DND-41 (cell line): ENCODE data around the gene SAMD11.

Experiments
- ATAC-seq: fragments of 200-7000 bp; cut with Tn5 transposase; 3 replicates; pipeline ENCODE4 v1.9.1; 2021; ENCODE audit warnings: low read depth; ENCODE audit not compliant: insufficient read depth
- DNase-seq: peaks from one replicate; pipeline ENCODE4 v3.0.0-alpha.2; 2020
- H2AFZ ChIP-seq: 2 replicates; pipeline ENCODE4 v1.6.0; 2012; ENCODE audit warnings: low read depth, low read length
- H3K27ac ChIP-seq: 2 replicates; pipeline ENCODE4 v1.5.1; 2012; ENCODE audit warnings: low read length, inconsistent platforms
- H3K27me3 ChIP-seq: fragments of 200-600 bp; sonication (generic); 2 replicates; pipeline ENCODE4 v1.6.0; 2012; ENCODE audit warnings: low read length, mild to moderate bottlenecking, inconsistent platforms; ENCODE audit not compliant: insufficient read depth, poor library complexity
- H3K36me3 ChIP-seq: 2 replicates; pipeline ENCODE4 v1.5.1; 2012; ENCODE audit warnings: low read length, inconsistent platforms; ENCODE audit not compliant: insufficient read depth
- H3K4me1 ChIP-seq: 2 replicates; pipeline ENCODE4 v1.5.1; 2012; ENCODE audit warnings: mild to moderate bottlenecking, low read length; ENCODE audit not compliant: insufficient read depth
- H3K4me2 ChIP-seq: 2 replicates; pipeline ENCODE4 v1.6.0; 2012; ENCODE audit warnings: mild to moderate bottlenecking, moderate library complexity, low read length, inconsistent platforms; ENCODE audit not compliant: insufficient read depth
- H3K4me3 ChIP-seq, 2 experiments: fragments of 200-600 bp in 1 of 2; shearing (Covaris generic) in 1 of 2; 2 replicates each; pipeline ENCODE4 v1.5.1; 2012 to 2016; ENCODE audit warnings: inconsistent platforms in 2 of 2, low read length in 2 of 2, mild to moderate bottlenecking in 2 of 2, low read depth in 1 of 2, moderate library complexity in 1 of 2
- H3K79me2 ChIP-seq: 2 replicates; pipeline ENCODE4 v1.6.0; 2012; ENCODE audit warnings: low read length, inconsistent platforms; ENCODE audit not compliant: insufficient read depth
- H3K9ac ChIP-seq: 2 replicates; pipeline ENCODE4 v1.6.0; 2012; ENCODE audit warnings: low read depth, mild to moderate bottlenecking, inconsistent platforms, low read length, moderate library complexity
- H3K9me3 ChIP-seq: 2 replicates; pipeline ENCODE4 v1.5.1; 2012; ENCODE audit warnings: low read length, moderate library complexity, mild to moderate bottlenecking, inconsistent platforms; ENCODE audit not compliant: insufficient read depth, severe bottlenecking
- H4K20me1 ChIP-seq: 2 replicates; pipeline ENCODE4 v1.6.0; 2012; ENCODE audit warnings: low read length; ENCODE audit not compliant: insufficient read depth
- EZH2 ChIP-seq: IDR thresholded peaks from 3 replicates; pipeline ENCODE4 v1.6.1; 2012; ENCODE audit warnings: borderline replicate concordance, low read depth, mild to moderate bottlenecking, moderate library complexity, low read length, inconsistent platforms; ENCODE audit not compliant: severe bottlenecking
- TF ChIP-seq, protein P1 (sequence below): IDR thresholded peaks from 2 replicates; pipeline ENCODE4 v1.5.1; 2012; ENCODE audit warnings: borderline replicate concordance, low read length, moderate library complexity, mild to moderate bottlenecking; ENCODE audit not compliant: poor library complexity, severe bottlenecking; ENCODE audit errors: extremely low read depth

The SAMD11 gene

DNA sequence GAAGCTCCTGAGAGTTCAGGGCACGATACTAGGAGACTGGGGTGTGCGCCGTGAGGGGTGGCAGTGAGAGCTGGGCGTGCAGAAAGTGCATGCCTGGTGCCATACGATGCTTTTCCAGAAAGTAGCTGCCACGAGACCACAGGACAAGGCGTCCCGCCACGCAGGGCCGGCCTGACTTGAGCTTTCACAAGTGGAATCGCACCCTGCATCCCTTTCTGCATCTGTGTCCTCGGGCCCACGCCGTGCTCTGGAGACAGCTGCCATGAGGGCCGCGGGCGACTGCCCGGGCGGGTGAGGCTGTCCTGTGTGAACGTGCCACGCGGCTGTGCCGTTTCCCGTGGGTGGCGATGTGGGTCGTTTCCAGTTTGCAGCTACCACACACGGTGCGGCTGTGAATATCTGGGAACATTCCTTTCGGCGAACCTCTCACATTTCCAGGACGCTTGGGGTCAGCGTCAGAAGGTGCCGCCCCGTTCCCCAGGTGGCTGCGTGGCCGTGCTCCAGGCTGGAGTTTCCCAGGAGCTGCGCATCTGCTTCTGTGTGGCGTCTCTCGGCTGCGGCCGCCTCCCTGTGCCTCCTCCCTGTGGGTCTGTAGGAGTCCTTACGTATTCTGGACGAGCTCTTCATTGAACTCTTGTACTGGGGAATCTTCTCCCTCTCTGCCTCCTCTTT is 59.2 kb downstream of the SAMD11 start:
- H3K36me3 ChIP-seq = no peaks in the 10 kb centered on the region
- H3K9me3 ChIP-seq = no peaks in the 10 kb centered on the region
- no peak overlapping the region for H2AFZ ChIP-seq
- DNase-seq (no peak), ATAC-seq (no peak)
- no peak overlapping the region for H3K27ac ChIP-seq
- H3K4me2 ChIP-seq = no peak overlapping the region
- TF ChIP-seq, protein P1, sequence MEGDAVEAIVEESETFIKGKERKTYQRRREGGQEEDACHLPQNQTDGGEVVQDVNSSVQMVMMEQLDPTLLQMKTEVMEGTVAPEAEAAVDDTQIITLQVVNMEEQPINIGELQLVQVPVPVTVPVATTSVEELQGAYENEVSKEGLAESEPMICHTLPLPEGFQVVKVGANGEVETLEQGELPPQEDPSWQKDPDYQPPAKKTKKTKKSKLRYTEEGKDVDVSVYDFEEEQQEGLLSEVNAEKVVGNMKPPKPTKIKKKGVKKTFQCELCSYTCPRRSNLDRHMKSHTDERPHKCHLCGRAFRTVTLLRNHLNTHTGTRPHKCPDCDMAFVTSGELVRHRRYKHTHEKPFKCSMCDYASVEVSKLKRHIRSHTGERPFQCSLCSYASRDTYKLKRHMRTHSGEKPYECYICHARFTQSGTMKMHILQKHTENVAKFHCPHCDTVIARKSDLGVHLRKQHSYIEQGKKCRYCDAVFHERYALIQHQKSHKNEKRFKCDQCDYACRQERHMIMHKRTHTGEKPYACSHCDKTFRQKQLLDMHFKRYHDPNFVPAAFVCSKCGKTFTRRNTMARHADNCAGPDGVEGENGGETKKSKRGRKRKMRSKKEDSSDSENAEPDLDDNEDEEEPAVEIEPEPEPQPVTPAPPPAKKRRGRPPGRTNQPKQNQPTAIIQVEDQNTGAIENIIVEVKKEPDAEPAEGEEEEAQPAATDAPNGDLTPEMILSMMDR = no peak
- no peak for TF ChIP-seq EZH2
- no peaks in the 10 kb centered on the region for H3K79me2 ChIP-seq
- H3K4me3 ChIP-seq = no peak overlapping the region
- no peaks in the 10 kb centered on the region for H3K27me3 ChIP-seq
- peaks cover 12% of the 10 kb centered on the region for H4K20me1 ChIP-seq
- H3K9ac ChIP-seq = no peak overlapping the region
- peaks cover 2% of the 10 kb centered on the region; the same call in 1 of the 2 replicates for H3K4me1 ChIP-seq

DNA sequence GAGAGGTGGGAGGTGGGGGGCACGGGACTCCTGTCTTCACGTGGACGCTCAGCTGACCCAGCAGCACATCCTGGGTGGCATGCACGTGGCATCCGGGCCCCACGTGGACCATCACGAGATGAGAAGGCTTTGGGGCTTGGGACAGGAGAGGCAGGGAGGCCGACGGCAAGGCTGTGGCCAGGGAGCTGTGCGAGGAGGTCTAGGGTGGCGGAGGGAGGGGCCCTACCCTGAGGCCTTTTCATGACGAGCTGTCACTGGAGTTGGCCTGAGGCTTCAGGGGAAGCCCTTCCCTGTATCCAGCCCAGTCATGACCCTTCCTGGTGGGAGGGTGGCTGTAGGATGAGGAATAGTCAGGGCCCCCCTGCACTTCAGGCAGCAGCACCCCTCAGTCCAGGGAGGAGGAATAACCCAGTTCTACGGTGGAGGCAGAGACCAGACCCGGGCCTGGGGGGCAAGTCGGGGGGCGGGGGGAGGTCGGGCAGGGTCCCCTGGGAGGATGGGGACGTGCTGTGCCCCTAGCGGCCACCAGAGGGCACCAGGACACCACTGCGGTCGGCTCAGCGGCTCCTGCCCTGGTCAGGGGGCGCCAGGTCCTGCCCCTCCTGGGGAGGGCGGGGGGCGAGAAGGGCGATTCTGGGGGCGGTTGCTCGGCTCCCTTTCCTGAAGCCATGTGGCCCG is 60.2 kb downstream of the SAMD11 start:
- Histone ChIP-seq H3K9ac (no peak overlapping the region), H3K27me3 (no peaks in the 10 kb centered on the region), H3K36me3 (no peaks in the 10 kb centered on the region), H3K27ac (no peak overlapping the region), H2AFZ (no peak overlapping the region), H4K20me1 (peaks cover 12% of the 10 kb centered on the region), H3K4me2 (peak overlapping the region; percentile 41; the same call in 1 of the 2 replicates), H3K79me2 (no peaks in the 10 kb centered on the region), H3K9me3 (no peaks in the 10 kb centered on the region), H3K4me3 (no peak overlapping the region), H3K4me1 (peaks cover 2% of the 10 kb centered on the region; the same call in 1 of the 2 replicates)
- peak; percentile 61 for DNase-seq
- ATAC-seq = peak; percentile 88
- TF ChIP-seq, protein P1 = peak; percentile 78
- no peak for TF ChIP-seq EZH2

DNA sequence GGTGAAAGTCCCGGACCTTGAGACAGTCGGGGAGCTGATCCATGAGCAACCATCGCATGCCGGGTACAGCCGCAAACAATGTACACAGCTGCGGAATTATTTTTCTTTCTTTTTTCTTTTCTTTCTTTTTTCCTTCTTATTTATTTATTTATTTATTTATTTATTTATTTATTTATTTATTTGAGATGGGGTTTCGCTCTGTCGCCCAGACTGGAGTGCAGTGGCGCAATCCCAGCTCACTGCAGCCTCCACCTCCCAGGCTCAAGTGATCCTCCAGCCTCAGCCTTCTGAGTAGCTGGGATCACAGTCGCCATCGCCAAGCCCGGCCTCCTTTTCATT is 60.7 kb downstream of the SAMD11 start:
- ATAC-seq (no peak; the same call in 2 of the 3 replicates), DNase-seq (no peak)
- TF ChIP-seq, protein P1 = no peak
- no peak overlapping the region for H2AFZ ChIP-seq
- no peaks in the 10 kb centered on the region for H3K36me3 ChIP-seq
- no peak overlapping the region for H3K4me3 ChIP-seq
- H4K20me1 ChIP-seq = peaks cover 12% of the 10 kb centered on the region
- no peaks in the 10 kb centered on the region for H3K79me2 ChIP-seq
- no peaks in the 10 kb centered on the region for H3K9me3 ChIP-seq
- no peak overlapping the region for H3K27ac ChIP-seq
- H3K4me1 ChIP-seq = peaks cover 2% of the 10 kb centered on the region; the same call in 1 of the 2 replicates
- H3K27me3 ChIP-seq = no peaks in the 10 kb centered on the region
- peak overlapping the region; percentile 41; the same call in 1 of the 2 replicates for H3K4me2 ChIP-seq
- H3K9ac ChIP-seq = no peak overlapping the region
